ENCODE measurements around the gene AIP.

DNA sequence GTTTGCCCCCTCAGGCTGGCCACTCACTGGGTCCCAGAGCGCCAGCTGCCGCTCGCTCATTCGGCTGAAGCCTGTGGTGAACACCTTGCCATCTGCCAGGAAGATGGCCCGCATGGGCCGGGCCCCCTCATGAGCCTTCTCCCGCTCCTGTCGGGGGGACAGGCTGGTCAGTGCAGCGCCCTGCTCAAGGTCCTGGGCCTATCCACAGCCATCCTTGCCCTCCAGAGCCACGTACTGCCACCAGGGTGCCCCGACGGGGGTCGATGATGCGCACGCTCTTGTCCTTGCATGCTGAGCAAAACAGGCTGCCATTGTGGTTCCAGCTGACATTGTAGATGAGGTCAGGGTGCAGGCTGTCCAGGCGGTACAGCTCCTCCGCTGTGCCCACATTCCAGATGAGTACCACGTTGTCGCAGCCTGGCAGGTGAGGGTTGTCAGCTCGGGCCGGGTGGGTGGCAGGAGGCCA, 41.7 kb upstream of the AIP start:
- TF ChIP-seq NCOA4 (IDR thresholded peaks at IDR 0.05; ENCODE audit: partially characterized antibody) (no peak), TGIF2 (CRISPR knock-in tag; IDR thresholded peaks at IDR 0.05) (no peak), CEBPB (tag; IDR thresholded peaks at IDR 0.05) (no peak), PML (IDR thresholded peaks at IDR 0.05; ENCODE audit: low read length) (no peak), CREB1 (IDR thresholded peaks at IDR 0.05) (no peak), CREB1 (CRISPR knock-in tag; IDR thresholded peaks at IDR 0.05) (no peak), HNRNPH1 (optimal IDR thresholded peaks at IDR 0.05; ENCODE audit: low read depth, low read length) (no peak)
- TF ChIP-seq, protein P1, sequence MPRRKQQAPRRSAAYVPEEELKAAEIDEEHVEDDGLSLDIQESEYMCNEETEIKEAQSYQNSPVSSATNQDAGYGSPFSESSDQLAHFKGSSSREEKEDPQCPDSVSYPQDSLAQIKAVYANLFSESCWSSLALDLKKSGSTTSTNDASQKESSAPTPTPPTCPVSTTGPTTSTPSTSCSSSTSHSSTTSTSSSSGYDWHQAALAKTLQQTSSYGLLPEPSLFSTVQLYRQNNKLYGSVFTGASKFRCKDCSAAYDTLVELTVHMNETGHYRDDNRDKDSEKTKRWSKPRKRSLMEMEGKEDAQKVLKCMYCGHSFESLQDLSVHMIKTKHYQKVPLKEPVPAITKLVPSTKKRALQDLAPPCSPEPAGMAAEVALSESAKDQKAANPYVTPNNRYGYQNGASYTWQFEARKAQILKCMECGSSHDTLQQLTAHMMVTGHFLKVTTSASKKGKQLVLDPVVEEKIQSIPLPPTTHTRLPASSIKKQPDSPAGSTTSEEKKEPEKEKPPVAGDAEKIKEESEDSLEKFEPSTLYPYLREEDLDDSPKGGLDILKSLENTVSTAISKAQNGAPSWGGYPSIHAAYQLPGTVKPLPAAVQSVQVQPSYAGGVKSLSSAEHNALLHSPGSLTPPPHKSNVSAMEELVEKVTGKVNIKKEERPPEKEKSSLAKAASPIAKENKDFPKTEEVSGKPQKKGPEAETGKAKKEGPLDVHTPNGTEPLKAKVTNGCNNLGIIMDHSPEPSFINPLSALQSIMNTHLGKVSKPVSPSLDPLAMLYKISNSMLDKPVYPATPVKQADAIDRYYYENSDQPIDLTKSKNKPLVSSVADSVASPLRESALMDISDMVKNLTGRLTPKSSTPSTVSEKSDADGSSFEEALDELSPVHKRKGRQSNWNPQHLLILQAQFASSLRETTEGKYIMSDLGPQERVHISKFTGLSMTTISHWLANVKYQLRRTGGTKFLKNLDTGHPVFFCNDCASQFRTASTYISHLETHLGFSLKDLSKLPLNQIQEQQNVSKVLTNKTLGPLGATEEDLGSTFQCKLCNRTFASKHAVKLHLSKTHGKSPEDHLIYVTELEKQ (CRISPR knock-in tag; IDR thresholded peaks at IDR 0.05): no peak
- TF ChIP-seq, protein P2, sequence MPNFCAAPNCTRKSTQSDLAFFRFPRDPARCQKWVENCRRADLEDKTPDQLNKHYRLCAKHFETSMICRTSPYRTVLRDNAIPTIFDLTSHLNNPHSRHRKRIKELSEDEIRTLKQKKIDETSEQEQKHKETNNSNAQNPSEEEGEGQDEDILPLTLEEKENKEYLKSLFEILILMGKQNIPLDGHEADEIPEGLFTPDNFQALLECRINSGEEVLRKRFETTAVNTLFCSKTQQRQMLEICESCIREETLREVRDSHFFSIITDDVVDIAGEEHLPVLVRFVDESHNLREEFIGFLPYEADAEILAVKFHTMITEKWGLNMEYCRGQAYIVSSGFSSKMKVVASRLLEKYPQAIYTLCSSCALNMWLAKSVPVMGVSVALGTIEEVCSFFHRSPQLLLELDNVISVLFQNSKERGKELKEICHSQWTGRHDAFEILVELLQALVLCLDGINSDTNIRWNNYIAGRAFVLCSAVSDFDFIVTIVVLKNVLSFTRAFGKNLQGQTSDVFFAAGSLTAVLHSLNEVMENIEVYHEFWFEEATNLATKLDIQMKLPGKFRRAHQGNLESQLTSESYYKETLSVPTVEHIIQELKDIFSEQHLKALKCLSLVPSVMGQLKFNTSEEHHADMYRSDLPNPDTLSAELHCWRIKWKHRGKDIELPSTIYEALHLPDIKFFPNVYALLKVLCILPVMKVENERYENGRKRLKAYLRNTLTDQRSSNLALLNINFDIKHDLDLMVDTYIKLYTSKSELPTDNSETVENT (CRISPR knock-in tag; IDR thresholded peaks at IDR 0.05): no peak
- TF ChIP-seq, protein P3, sequence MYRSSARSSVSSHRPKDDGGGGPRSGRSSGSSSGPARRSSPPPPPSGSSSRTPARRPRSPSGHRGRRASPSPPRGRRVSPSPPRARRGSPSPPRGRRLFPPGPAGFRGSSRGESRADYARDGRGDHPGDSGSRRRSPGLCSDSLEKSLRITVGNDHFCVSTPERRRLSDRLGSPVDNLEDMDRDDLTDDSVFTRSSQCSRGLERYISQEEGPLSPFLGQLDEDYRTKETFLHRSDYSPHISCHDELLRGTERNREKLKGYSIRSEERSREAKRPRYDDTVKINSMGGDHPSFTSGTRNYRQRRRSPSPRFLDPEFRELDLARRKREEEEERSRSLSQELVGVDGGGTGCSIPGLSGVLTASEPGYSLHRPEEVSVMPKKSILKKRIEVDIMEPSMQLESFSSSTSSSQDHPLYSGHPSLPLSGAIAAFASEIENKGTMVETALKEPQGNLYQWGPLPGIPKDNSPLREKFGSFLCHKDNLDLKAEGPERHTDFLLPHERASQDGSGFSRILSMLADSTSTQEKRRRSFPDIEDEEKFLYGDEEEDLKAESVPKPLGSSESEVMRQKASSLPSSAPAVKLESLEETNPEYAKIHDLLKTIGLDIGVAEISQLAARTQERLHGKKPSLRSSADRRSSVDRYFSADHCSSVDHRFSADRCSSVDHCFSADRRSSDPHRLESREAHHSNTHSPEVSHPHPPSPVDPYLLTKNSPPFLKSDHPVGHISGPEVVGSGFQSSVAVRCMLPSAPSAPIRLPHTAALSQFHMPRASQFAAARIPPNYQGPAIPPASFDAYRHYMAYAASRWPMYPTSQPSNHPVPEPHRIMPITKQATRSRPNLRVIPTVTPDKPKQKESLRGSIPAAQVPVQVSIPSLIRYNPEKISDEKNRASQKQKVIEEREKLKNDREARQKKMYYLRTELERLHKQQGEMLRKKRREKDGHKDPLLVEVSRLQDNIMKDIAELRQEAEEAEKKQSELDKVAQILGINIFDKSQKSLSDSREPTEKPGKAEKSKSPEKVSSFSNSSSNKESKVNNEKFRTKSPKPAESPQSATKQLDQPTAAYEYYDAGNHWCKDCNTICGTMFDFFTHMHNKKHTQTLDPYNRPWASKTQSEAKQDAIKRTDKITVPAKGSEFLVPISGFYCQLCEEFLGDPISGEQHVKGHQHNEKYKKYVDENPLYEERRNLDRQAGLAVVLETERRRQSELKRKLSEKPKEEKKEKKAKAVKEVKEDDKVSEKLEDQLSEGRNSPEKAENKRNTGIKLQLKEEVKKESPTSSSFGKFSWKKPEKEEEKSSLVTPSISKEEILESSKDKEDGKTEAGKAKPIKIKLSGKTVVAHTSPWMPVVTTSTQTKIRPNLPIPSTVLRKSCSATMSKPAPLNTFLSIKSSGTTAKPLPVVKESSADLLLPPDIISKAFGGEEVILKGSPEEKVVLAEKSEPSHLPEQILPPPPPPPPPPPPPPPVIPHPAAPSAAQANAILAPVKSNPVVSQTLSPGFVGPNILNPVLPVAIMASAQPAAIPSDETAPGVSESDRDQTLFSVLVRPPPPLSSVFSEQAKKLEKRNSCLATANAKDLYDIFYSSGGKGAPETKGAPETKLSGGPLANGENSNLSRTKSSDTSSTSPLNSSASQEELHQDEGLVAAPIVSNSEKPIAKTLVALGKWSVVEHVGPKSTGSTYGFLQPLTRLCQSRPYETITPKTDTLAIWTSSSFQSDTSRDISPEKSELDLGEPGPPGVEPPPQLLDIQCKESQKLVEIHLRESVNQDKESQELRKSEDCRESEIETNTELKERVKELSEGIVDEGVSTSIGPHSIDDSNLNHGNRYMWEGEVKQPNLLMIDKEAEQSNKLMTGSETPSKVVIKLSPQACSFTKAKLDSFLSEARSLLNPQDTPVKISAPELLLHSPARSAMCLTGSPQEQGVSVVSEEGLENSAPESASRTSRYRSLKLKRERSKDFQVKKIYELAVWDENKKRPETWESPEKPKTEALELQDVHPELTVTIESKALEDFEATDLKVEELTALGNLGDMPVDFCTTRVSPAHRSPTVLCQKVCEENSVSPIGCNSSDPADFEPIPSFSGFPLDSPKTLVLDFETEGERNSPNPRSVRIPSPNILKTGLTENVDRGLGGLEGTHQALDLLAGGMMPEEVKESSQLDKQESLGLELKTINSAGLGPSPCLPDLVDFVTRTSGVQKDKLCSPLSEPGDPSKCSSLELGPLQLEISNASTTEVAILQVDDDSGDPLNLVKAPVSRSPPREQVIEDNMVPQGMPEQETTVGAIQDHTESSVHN (IDR thresholded peaks at IDR 0.05; ENCODE audit: borderline replicate concordance in 1 of 2, low read depth in 1 of 2): no peak

Data from K562 (cell line).